Osteoblast (primary cell): Measurements from ENCODE around the gene HBS1L. TPM values are rescaled to one million over a fixed set of nuclear protein-coding genes. Genes with fewer than 3 reads are reported as not detected.

Experiments
- DNase-seq: peaks from one replicate; pipeline ENCODE4 v3.0.0; 2011; ENCODE audit warnings: low spot score, mixed read lengths; ENCODE audit not compliant: insufficient read length; ENCODE audit errors: missing footprints
- H2AFZ ChIP-seq: 2 replicates; pipeline ENCODE4 v1.6.0; 2011; ENCODE audit warnings: mild to moderate bottlenecking, low read length
- H3K27ac ChIP-seq: 2 replicates; pipeline ENCODE4 v1.5.1; 2011; ENCODE audit warnings: mild to moderate bottlenecking, low read depth, low read length, moderate library complexity
- H3K27me3 ChIP-seq: 2 replicates; pipeline ENCODE4 v1.6.0; 2012; ENCODE audit warnings: mild to moderate bottlenecking, control low read depth, inconsistent platforms, low read length, moderate library complexity; ENCODE audit not compliant: insufficient read depth
- H3K36me3 ChIP-seq: 2 replicates; pipeline ENCODE4 v1.5.1; 2011; ENCODE audit warnings: mild to moderate bottlenecking, low read length, control low read depth, moderate library complexity; ENCODE audit not compliant: insufficient read depth
- H3K4me1 ChIP-seq: 2 replicates; pipeline ENCODE4 v1.5.1; 2011; ENCODE audit warnings: mild to moderate bottlenecking, low read length, control low read depth, moderate library complexity; ENCODE audit not compliant: insufficient read depth
- H3K4me2 ChIP-seq: 2 replicates; pipeline ENCODE4 v1.6.0; 2011; ENCODE audit warnings: mild to moderate bottlenecking, low read length; ENCODE audit not compliant: insufficient read depth
- H3K4me3 ChIP-seq: fragments of 200-600 bp; sonication (generic); 3 replicates; pipeline ENCODE4 v1.5.1; 2012; ENCODE audit warnings: mild to moderate bottlenecking, low read length, inconsistent platforms; ENCODE audit not compliant: insufficient read depth
- H3K79me2 ChIP-seq: 2 replicates; pipeline ENCODE4 v1.6.0; 2012; ENCODE audit warnings: mild to moderate bottlenecking, low read length, control low read depth, inconsistent platforms; ENCODE audit not compliant: insufficient read depth
- H3K9me3 ChIP-seq: 2 replicates; pipeline ENCODE4 v1.5.1; 2011; ENCODE audit warnings: low read depth, low read length, control low read depth
- H4K20me1 ChIP-seq: 2 replicates; pipeline ENCODE4 v1.6.0; 2012; ENCODE audit warnings: mild to moderate bottlenecking, low read length, control low read depth; ENCODE audit not compliant: insufficient read depth
- CTCF ChIP-seq: IDR thresholded peaks from 2 replicates; pipeline ENCODE4 v1.5.1; 2011; ENCODE audit warnings: mild to moderate bottlenecking, low read depth, low read length, moderate library complexity; ENCODE audit errors: extremely low read depth
- total RNA-seq: library from RNA; depleted of rRNA; stranded (reverse); fragments of >200 nt; gene quantifications from 2 replicates; pipeline ENCODE4 v1.2.3, GENCODE V29; 2012

Gene HBS1L
- total RNA-seq, 1 donor: 94.8 TPM

- no peaks in the 10 kb centered on the region for H3K9me3 ChIP-seq
- peaks cover 30% of the 10 kb centered on the region for H3K27me3 ChIP-seq
- H3K27ac ChIP-seq: no peak overlapping the region
- H3K4me1 ChIP-seq: peaks cover 4% of the 10 kb centered on the region
- TF ChIP-seq CTCF: no peak
- no peak overlapping the region for H3K4me2 ChIP-seq
- no peak for DNase-seq
- no peaks in the 10 kb centered on the region for H3K79me2 ChIP-seq
- H2AFZ ChIP-seq: no peak overlapping the region
- no peak overlapping the region for H3K4me3 ChIP-seq
- H4K20me1 ChIP-seq: no peaks in the 10 kb centered on the region
- H3K36me3 ChIP-seq: no peaks in the 10 kb centered on the region
These were observed 38.1 kb upstream of the HBS1L start for GRCh38 chr6:135092724-135093123.

- H3K9me3 ChIP-seq: no peaks in the 10 kb centered on the region
- no peaks in the 10 kb centered on the region for H3K79me2 ChIP-seq
- peaks cover 19% of the 10 kb centered on the region for H3K27me3 ChIP-seq
- peaks cover 4% of the 10 kb centered on the region for H3K4me1 ChIP-seq
- H3K27ac ChIP-seq: no peak overlapping the region
- TF ChIP-seq CTCF: no peak
- H3K4me3 ChIP-seq: no peak overlapping the region
- H4K20me1 ChIP-seq: no peaks in the 10 kb centered on the region
- no peaks in the 10 kb centered on the region for H3K36me3 ChIP-seq
- no peak for DNase-seq
- no peak overlapping the region for H3K4me2 ChIP-seq
- no peak overlapping the region for H2AFZ ChIP-seq
These were observed 36.2 kb upstream of the HBS1L start for GRCh38 chr6:135090819-135091218.

DNA sequence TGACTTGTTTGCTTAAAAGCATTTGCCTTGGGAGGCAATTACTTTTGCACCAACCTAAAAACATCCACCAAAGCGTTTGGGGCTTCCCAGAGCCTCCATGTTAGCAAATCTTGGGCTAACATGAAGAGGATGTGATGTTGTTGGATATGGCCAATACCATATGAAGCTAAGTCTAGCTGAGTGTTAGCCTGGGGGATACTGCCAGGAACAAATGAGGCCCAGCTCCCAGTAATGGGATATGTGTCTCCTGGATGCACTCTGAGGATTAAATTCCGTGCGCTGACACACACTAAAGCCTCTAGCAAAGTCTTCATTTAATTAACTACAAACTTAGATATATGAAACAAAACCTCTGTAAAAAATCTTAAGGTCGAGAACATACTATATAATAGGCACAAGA lies 35.3 kb upstream of the HBS1L start:
- no peaks in the 10 kb centered on the region for H3K79me2 ChIP-seq
- H3K27ac ChIP-seq: no peak overlapping the region
- H3K4me3 ChIP-seq: no peak overlapping the region
- H3K27me3 ChIP-seq: peaks cover 22% of the 10 kb centered on the region
- DNase-seq: no peak
- TF ChIP-seq CTCF: no peak
- H3K36me3 ChIP-seq: no peaks in the 10 kb centered on the region
- no peak overlapping the region for H3K4me2 ChIP-seq
- H3K9me3 ChIP-seq: no peaks in the 10 kb centered on the region
- H2AFZ ChIP-seq: no peak overlapping the region
- no peaks in the 10 kb centered on the region for H4K20me1 ChIP-seq
- peaks cover 4% of the 10 kb centered on the region for H3K4me1 ChIP-seq

- H3K4me3 ChIP-seq: peak overlapping the region; percentile 62
- DNase-seq: no peak
- H3K79me2 ChIP-seq: no peaks in the 10 kb centered on the region
- no peak overlapping the region for H3K27ac ChIP-seq
- H3K36me3 ChIP-seq: no peaks in the 10 kb centered on the region
- peaks cover 24% of the 10 kb centered on the region for H3K27me3 ChIP-seq
- peak overlapping the region; percentile 74 for H3K4me2 ChIP-seq
- no peaks in the 10 kb centered on the region for H3K9me3 ChIP-seq
- peak; percentile 70 for TF ChIP-seq CTCF
- no peaks in the 10 kb centered on the region for H4K20me1 ChIP-seq
- H2AFZ ChIP-seq: peak overlapping the region; percentile 39
- peaks cover 4% of the 10 kb centered on the region for H3K4me1 ChIP-seq
These were observed 34.5 kb upstream of the HBS1L start for GRCh38 chr6:135088818-135089809.
